ENCODE results near the gene INTS1. TPM values are rescaled to one million over a fixed set of nuclear protein-coding genes. Genes with fewer than 3 reads are reported as not detected.

The INTS1 gene
- polyA plus RNA-seq, 3 donors: 53.1 to 56.4 (median 54.7) TPM

GRCh38 chr7:1511444-1512422, 7.5 kb upstream of the INTS1 start:
- DNase-seq (ENCODE audit: low read depth in 3 of 3, low spot score in 2 of 3): no peak

GRCh38 chr7:1510780-1511154, 6.6 kb upstream of the INTS1 start:
- no peak for DNase-seq (ENCODE audit: low read depth in 3 of 3, low spot score in 2 of 3)

GRCh38 chr7:1509226-1509625, 5.0 kb upstream of the INTS1 start:
- DNase-seq (ENCODE audit: low read depth in 3 of 3, low spot score in 2 of 3): no peak

GRCh38 chr7:1508277-1508758, 4.1 kb upstream of the INTS1 start:
- no peak for DNase-seq (ENCODE audit: low read depth in 3 of 3, low spot score in 2 of 3)

GRCh38 chr7:1505731-1506550, 1.8 kb upstream of the INTS1 start:
- no peak for DNase-seq (ENCODE audit: low read depth in 3 of 3, low spot score in 2 of 3)

- no peak for DNase-seq (ENCODE audit: low read depth in 3 of 3, low spot score in 2 of 3)
These were observed 799 bp downstream of the INTS1 start for GRCh38 chr7:1503390-1503789.

GRCh38 chr7:1502845-1503244, 1.3 kb downstream of the INTS1 start:
- DNase-seq (ENCODE audit: low read depth in 3 of 3, low spot score in 2 of 3): no peak

GRCh38 chr7:1501487-1502270, 2.5 kb downstream of the INTS1 start:
- no peak for DNase-seq (ENCODE audit: low read depth in 3 of 3, low spot score in 2 of 3)

GRCh38 chr7:1500064-1500807, 4.0 kb downstream of the INTS1 start:
- DNase-seq (ENCODE audit: low read depth in 3 of 3, low spot score in 2 of 3): no peak

- DNase-seq (ENCODE audit: low read depth in 3 of 3, low spot score in 2 of 3): no peak
These were observed 4.7 kb downstream of the INTS1 start for GRCh38 chr7:1499367-1500029.

- DNase-seq (ENCODE audit: low read depth in 3 of 3, low spot score in 2 of 3): no peak
These were observed 5.6 kb downstream of the INTS1 start for GRCh38 chr7:1498370-1499305.

- DNase-seq (ENCODE audit: low read depth in 3 of 3, low spot score in 2 of 3): no peak
These were observed 6.8 kb downstream of the INTS1 start for GRCh38 chr7:1497293-1497927.

- DNase-seq (ENCODE audit: low read depth in 3 of 3, low spot score in 2 of 3): no peak
These were observed 7.5 kb downstream of the INTS1 start for GRCh38 chr7:1496531-1497292.

GRCh38 chr7:1495564-1496242, 8.5 kb downstream of the INTS1 start:
- no peak for DNase-seq (ENCODE audit: low read depth in 3 of 3, low spot score in 2 of 3)

- DNase-seq (ENCODE audit: low read depth in 3 of 3, low spot score in 2 of 3): no peak
These were observed 9.2 kb downstream of the INTS1 start for GRCh38 chr7:1494866-1495563.

GRCh38 chr7:1494447-1494846, 9.7 kb downstream of the INTS1 start:
- DNase-seq (ENCODE audit: low read depth in 3 of 3, low spot score in 2 of 3): no peak

All from right renal cortex interstitium (tissue), 3 donors.